GM21619 (cell line): ENCODE results near the gene AKAP5.

Source experiments
- ATAC-seq: cut with Tn5 transposase; IDR thresholded peaks from one replicate; pipeline ENCODE4 v1.9.1; 2021; ENCODE audit not compliant: unreplicated experiment

AKAP5 gene, protein sequence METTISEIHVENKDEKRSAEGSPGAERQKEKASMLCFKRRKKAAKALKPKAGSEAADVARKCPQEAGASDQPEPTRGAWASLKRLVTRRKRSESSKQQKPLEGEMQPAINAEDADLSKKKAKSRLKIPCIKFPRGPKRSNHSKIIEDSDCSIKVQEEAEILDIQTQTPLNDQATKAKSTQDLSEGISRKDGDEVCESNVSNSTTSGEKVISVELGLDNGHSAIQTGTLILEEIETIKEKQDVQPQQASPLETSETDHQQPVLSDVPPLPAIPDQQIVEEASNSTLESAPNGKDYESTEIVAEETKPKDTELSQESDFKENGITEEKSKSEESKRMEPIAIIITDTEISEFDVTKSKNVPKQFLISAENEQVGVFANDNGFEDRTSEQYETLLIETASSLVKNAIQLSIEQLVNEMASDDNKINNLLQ

GRCh38 chr14:64465191-64465822, at the start of gene AKAP5:
AKAP5 (plus strand) TSS chr14:64465499; CDS start chr14:64468395, 2,896 bp downstream.
- peak; percentile 59 for ATAC-seq

DNA sequence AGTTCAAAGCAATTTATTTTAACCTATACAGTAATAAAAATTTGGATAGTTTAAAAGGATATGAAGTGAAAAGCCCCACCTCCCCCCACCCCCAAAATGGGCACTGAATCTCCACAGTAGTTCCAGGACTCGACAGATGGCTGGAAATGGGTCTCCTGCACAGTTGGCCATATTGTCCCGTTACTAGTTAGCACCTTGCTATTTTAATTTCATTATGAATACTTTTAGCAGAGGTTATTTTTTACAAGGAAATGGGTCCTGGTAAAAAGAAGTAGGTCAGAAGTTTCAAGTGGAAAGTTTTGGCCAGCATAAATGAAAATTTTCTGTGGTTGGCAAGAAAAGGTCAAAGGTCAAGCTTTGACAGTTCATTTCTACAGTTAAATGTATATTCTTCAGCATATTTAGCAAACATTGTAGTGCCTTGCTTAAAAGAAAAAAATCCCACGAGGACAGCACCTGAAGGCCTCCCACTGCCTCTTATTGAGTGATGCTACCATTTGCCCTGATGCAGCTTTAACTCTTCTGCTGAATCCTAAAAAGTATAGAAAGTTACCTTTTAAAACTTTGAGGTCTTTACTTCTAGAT, 48.9 kb upstream of the AKAP5 start:
- ATAC-seq = no peak

GRCh38 chr14:64417055-64417770, 48.1 kb upstream of the AKAP5 start:
- ATAC-seq = no peak

- no peak for ATAC-seq
Measured at GRCh38 chr14:64417771-64418125, 47.6 kb upstream of the AKAP5 start.

DNA sequence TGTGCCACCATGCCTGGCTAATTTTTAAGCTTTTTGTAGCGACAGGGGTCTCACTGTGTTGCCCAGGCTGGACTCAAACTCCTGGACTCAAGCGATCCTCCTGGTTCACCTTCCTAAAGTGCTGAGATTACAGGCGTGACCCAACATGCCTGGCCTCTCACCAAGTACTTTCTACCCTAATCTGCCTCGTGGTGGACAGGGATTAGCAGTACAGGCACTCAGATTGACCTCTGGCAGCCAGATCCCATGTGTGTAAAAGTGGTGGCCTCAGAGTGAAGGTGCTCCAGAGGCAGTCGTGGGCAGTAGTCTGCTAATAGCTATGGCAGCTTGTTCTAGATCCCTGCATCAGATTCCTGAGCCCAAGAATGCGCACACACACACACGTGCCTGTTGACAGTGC, 46.3 kb upstream of the AKAP5 start:
- no peak for ATAC-seq

DNA sequence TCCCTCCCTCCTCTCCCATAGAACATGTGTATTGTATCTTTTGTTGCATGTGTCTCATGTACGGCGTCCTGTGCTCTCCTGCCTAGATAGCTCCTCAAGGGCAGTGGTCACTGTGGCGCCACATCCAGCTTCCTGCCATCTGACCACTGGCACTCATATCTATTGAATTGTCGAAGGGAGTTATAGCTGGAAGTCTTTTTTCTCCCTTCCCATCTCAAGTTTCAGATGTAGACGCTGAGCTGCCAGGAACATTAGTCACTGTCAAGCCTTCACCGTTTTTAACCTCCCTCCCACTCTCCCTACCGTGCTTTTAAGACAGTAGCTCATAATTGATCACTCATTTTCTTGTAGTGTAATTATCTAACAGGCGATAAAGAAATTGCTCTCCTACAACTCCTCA, 44.1 kb upstream of the AKAP5 start:
- no peak for ATAC-seq

- no peak for ATAC-seq
Measured at GRCh38 chr14:64422005-64422404, 43.3 kb upstream of the AKAP5 start.

DNA sequence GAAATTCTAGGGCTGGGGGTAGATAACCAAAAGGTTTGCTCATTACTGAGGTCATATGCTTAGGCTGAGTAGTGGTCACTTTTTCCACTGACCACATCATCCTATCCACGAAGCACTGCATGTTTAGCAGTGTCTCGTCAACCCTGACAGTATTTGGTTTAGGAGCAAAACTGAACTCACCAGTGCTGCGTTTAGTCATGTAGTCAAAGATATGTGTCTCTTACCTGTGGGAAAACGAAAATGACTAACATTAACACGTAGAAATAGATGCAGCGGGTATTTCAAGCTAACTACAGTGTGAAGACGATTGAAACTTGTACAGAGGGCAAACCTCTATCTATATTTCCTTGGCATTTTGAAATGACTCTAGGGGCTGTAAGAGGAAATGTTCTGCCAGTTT, 42.5 kb upstream of the AKAP5 start:
- ATAC-seq = no peak

- no peak for ATAC-seq
Measured at GRCh38 chr14:64423987-64424386, 41.3 kb upstream of the AKAP5 start.

DNA sequence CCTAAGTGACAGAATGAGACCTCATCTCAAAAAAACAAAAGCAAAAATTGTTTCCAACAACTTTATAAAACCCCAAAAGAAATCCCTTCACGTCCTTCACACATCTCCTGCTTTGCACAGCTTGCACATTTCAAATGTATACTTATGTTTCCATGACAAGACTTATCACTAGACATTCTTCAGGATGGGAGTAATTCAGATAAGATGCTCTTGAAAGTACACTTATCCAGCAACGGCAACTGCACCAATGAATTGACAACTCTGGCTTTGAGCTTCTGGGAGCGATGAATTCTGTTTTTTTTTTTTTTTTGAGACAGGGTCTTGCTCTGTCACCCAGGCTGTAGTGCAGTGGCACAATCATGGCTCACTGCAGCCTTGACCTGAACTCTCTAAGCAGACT, 30.8 kb upstream of the AKAP5 start:
- ATAC-seq = no peak

GRCh38 chr14:64438181-64438841, 27.0 kb upstream of the AKAP5 start:
- no peak for ATAC-seq

- no peak for ATAC-seq
Measured at GRCh38 chr14:64439141-64439540, 26.2 kb upstream of the AKAP5 start.

DNA sequence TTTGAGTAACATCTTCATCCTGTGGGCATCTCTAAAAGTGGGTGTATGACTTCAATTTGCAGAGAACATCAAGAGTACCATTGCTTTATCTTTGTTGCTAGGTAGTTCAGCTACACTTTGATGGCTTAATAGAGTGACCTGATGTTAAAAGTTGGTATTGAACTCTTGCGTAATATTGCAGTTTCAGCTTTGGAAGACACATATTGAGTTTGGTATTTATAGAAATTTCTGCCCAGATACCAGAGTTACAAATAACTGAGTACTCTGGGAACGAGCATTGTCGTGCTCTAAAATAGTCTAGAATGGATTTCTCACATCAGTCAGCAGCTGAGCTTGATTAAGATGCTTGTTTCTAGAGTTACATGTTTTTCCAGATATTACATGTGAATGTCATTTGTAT, 24.8 kb upstream of the AKAP5 start:
- no peak for ATAC-seq

GRCh38 chr14:64442300-64442988, 22.9 kb upstream of the AKAP5 start:
- no peak for ATAC-seq

GRCh38 chr14:64444140-64444539, 21.2 kb upstream of the AKAP5 start:
- no peak for ATAC-seq

DNA sequence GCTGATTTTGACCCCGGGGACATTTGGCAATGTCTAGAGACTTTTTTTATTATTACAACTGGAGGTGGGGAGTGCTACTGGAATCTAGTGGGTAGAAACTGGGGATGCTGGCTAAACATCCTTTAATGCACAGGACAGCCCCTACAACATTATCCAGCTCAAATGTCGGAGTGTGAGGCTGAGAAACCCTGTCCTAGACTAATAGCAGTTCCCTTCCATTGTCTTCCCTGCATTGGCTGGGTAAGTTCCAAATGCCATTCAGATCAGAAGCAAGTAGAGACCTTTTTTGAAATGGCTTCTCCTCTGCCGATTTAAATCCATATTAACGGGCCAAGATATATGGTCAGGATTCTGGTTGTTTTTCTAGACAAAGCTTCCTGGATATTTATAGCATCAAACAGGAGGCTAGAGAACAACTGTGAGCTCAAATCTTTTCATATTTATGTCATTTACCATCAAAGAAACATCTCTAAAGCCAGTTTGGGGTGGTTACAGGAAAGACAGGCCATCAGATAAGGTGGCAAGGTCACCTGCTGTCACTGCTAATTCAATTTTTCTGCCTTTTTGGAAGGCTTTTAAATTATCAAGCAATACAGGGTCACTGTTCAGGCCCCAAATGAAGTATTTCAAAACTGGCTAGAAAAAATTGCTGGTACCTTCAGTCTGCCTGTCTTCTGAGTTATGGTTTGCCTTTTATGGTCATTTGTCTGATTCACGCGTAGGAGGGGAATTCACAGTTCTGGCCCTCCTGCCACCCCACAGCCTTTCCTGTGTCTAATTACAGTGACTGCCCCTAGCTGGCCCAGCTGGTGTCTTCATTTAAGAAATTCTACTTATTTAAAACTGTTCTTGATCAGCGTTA, 20.1 kb upstream of the AKAP5 start:
- ATAC-seq = peak; percentile 98

DNA sequence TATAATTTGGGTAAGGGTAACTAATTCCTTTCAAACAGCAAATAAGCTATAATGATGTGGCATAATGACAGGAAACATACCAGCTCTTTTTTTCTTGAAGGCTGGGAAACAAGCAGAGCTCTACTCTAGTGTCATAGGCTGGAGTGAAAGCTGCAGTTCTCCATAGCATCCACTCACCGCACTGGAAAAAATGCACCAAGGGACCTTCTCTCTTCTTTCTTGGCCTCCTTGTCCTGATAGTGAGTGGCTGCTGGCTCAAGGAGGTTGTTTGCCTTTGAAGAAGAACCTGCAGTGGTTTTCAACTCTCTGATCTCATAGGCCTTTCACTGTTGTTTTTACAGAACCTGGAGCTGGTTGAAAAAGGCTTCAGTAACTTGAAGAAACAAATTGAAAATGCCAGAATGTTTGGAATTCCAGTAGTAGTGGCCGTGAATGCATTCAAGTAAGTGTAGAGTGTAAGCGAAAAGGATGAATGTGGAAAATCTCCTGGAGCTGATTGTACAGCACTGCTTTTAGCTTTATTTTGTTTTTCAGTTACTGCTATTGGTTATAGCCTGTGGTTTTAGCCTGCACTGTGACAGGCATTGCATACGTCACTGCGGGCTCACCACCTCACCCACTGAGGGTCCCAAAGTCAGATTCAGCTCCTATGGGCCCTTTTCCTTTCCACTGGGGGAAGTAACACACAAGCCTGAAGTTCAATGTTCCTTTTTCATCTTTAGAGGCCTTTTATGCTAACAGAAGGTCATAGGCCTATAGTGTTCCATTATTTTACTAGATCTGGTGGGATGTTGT, 17.2 kb upstream of the AKAP5 start:
- no peak for ATAC-seq

DNA sequence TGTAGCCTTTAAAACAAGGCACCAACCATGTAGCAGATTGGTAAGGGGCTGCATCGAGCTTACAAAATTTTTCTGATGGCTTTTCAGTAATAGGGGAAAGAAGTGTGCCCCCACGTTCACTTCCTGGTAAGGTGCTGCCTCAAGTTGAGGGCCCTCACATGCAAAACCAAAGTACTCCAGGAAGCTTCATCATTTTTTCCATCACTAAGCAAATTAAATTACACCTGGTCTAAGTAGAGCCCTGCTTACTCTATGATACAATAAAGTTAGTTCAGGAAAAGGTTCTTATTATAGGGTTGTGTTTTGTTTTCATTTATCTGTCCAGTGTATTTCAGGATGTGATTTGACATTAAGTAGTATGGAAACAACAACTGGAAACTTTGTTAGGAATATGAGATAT, 15.0 kb upstream of the AKAP5 start:
- no peak for ATAC-seq

DNA sequence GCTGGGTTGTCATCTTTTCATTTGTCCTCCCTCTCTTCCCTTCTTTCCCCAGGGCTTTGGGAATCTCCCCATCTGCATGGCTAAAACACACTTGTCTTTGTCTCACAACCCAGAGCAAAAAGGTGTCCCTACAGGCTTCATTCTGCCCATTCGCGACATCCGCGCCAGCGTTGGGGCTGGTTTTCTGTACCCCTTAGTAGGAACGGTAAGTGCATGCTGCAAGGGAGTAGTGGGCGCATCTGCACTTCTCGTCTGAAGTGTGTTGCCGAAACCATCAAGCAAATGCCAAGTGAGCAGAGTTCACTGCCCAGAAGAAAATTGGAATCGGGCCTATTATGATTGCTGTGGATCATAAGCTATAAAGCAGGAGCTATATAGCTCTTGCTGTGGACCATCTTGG, 10.6 kb upstream of the AKAP5 start:
- ATAC-seq = no peak
